Ovary (tissue), 3 donors: ENCODE measurements around the gene IGBP1.

Source experiments
- CTCF ChIP-seq, 3 donors: fragments of 450-650 bp in 2 of 3; fragments of 200-600 bp in 1 of 3; IDR thresholded peaks; one replicate each; pipeline versions ENCODE4 v1.5.1 to v1.8.0; 2016 to 2022; ENCODE audit warnings: antibody characterized with exemption in 3 of 3, mild to moderate bottlenecking in 1 of 3
- EP300 ChIP-seq: sonication (generic); formaldehyde crosslinking; IDR thresholded peaks from one replicate; pipeline ENCODE4 v1.6.1; 2017; ENCODE audit warnings: antibody characterized with exemption
- donor health status: DM: no; HTN: no; CAD: no.

- no peak for TF ChIP-seq CTCF (IDR thresholded peaks at IDR 0.05)
- no peak for TF ChIP-seq EP300
Measured at GRCh38 chrX:70172964-70173363, 39.7 kb downstream of the IGBP1 start.
